SK-N-SH (cell line): ENCODE results near the gene HSD11B1L.

Source experiments
- GABPA ChIP-seq: IDR thresholded peaks from 2 replicates; pipeline ENCODE4 v1.4.0; 2012; ENCODE audit warnings: low read depth, mild to moderate bottlenecking
- TF ChIP-seq, protein P1 (sequence below): IDR thresholded peaks from 2 replicates; pipeline ENCODE4 v1.4.0; 2012; ENCODE audit warnings: low read depth, borderline replicate concordance

DNA sequence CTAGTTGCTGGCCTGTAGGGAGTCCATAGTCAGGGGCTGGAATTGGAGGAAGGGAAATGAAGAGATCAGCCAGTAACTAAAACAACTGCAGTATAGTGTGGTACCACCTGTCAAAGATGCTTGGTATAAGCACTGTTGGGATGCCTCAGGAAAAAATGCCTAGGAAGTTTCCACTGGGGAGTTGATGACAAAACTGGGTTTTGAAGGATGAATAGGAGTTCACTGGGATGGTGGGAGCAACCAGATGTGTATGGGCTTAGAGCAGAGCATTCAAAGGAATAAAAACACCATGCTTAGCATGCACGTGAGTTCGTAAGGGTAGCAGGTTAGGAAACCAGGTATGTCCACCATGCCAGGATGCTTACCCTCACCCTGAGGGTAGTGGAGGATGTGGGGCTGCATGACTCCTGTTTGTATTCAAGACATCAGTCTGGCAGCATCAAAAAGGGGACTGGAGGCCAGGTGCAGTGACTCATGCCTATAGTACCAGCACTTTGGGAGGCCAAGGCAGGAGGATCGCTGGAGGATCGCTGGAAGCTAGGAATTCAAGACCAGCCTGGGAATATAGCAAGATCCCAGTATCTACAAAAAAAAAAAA lies 46.7 kb downstream of the HSD11B1L start:
- TF ChIP-seq GABPA, result no peak
- TF ChIP-seq, protein P1, sequence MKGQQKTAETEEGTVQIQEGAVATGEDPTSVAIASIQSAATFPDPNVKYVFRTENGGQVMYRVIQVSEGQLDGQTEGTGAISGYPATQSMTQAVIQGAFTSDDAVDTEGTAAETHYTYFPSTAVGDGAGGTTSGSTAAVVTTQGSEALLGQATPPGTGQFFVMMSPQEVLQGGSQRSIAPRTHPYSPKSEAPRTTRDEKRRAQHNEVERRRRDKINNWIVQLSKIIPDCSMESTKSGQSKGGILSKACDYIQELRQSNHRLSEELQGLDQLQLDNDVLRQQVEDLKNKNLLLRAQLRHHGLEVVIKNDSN, result no peak
